H9 (cell line): Measurements from ENCODE around the gene CKAP2. TPM values are rescaled to one million over a fixed set of nuclear protein-coding genes. Genes with fewer than 3 reads are reported as not detected.
"Not testable (repeated sequence)": the region's sequence is repeated elsewhere in the genome, so short reads cannot be mapped to it uniquely, and the experiment has no call there.

Experiments
- DNase-seq: peaks from one replicate; pipeline ENCODE4 v3.0.0-alpha.2; 2017
- H2AFZ ChIP-seq: one replicate; pipeline ENCODE4 v1.6.1; 2013; ENCODE audit warnings: mild to moderate bottlenecking, low read length, control low read depth, moderate library complexity
- H2AK5ac ChIP-seq: 2 replicates; pipeline ENCODE4 v1.6.1; 2013; ENCODE audit warnings: low read length, control low read depth, mixed read lengths; ENCODE audit not compliant: insufficient read length
- H2BK120ac ChIP-seq: one replicate; pipeline ENCODE4 v1.6.1; 2013; ENCODE audit warnings: low read depth, mild to moderate bottlenecking, low read length, control low read depth, inconsistent platforms; ENCODE audit not compliant: poor library complexity, severe bottlenecking
- H2BK12ac ChIP-seq: 2 replicates; pipeline ENCODE4 v1.6.1; 2013; ENCODE audit warnings: low read length, control low read depth, mixed read lengths, low read depth; ENCODE audit not compliant: insufficient read length
- H2BK15ac ChIP-seq: 2 replicates; pipeline ENCODE4 v1.6.1; 2013; ENCODE audit warnings: low read depth, low read length, control low read depth
- H2BK20ac ChIP-seq: one replicate; pipeline ENCODE4 v1.6.1; 2013; ENCODE audit warnings: low read depth, mild to moderate bottlenecking, low read length, control low read depth, inconsistent platforms; ENCODE audit not compliant: poor library complexity, severe bottlenecking
- H2BK5ac ChIP-seq: 2 replicates; pipeline ENCODE4 v1.6.1; 2013; ENCODE audit warnings: low read length, control low read depth, mixed read lengths; ENCODE audit not compliant: insufficient read length
- H3K14ac ChIP-seq: 2 replicates; pipeline ENCODE4 v1.6.1; 2013; ENCODE audit warnings: low read length, control low read depth; ENCODE audit not compliant: insufficient read depth
- H3K18ac ChIP-seq: 2 replicates; pipeline ENCODE4 v1.6.1; 2013; ENCODE audit warnings: low read depth, mild to moderate bottlenecking, mixed read lengths, low read length, control low read depth; ENCODE audit not compliant: insufficient read length
- H3K23ac ChIP-seq: 2 replicates; pipeline ENCODE4 v1.6.1; 2013; ENCODE audit warnings: low read length, control low read depth, mixed read lengths, low read depth; ENCODE audit not compliant: insufficient read length
- H3K23me2 ChIP-seq: 2 replicates; pipeline ENCODE4 v1.6.1; 2013; ENCODE audit warnings: low read depth, mild to moderate bottlenecking, mixed read lengths, low read length, control low read depth; ENCODE audit not compliant: insufficient read length, poor library complexity, severe bottlenecking
- H3K27ac ChIP-seq: 2 replicates; pipeline ENCODE4 v1.5.1; 2013; ENCODE audit warnings: low read length, control low read depth, mixed read lengths, low read depth; ENCODE audit not compliant: insufficient read length
- H3K27me3 ChIP-seq: 2 replicates; pipeline ENCODE4 v1.6.1; 2013; ENCODE audit warnings: low read length, control low read depth, inconsistent platforms; ENCODE audit not compliant: insufficient read depth
- H3K4ac ChIP-seq: 2 replicates; pipeline ENCODE4 v1.6.1; 2013; ENCODE audit warnings: low read depth, mild to moderate bottlenecking, control low read depth, inconsistent platforms, low read length, moderate library complexity
- H3K4me1 ChIP-seq: 2 replicates; pipeline ENCODE4 v1.6.1; 2013; ENCODE audit warnings: low read length, control low read depth, inconsistent platforms; ENCODE audit not compliant: insufficient read depth
- H3K4me2 ChIP-seq: 2 replicates; pipeline ENCODE4 v1.6.1; 2013; ENCODE audit warnings: low read length, control low read depth, mixed read lengths; ENCODE audit not compliant: insufficient read length, insufficient read depth
- H3K56ac ChIP-seq: 2 replicates; pipeline ENCODE4 v1.6.1; 2013; ENCODE audit warnings: low read depth, mild to moderate bottlenecking, mixed read lengths, low read length, control low read depth; ENCODE audit not compliant: insufficient read length
- H3K79me1 ChIP-seq: 2 replicates; pipeline ENCODE4 v1.6.1; 2013; ENCODE audit warnings: low read depth, mild to moderate bottlenecking, moderate library complexity, low read length, control low read depth, inconsistent platforms; ENCODE audit not compliant: insufficient read depth, poor library complexity, severe bottlenecking
- H3K79me2 ChIP-seq: 2 replicates; pipeline ENCODE4 v1.6.1; 2013; ENCODE audit warnings: low read length, control low read depth, inconsistent platforms; ENCODE audit not compliant: insufficient read depth
- H3K9ac ChIP-seq: 2 replicates; pipeline ENCODE4 v1.6.1; 2013; ENCODE audit warnings: low read length, control low read depth, mixed read lengths; ENCODE audit not compliant: insufficient read length; ENCODE audit errors: extremely low read depth
- H3K9me3 ChIP-seq: one replicate; pipeline ENCODE4 v1.6.1; 2013; ENCODE audit warnings: low read depth, low read length, inconsistent platforms; ENCODE audit not compliant: control insufficient read depth
- H3T11ph ChIP-seq: one replicate; pipeline ENCODE4 v1.6.1; 2013; ENCODE audit warnings: mild to moderate bottlenecking, low read length, control low read depth, inconsistent platforms
- H4K20me1 ChIP-seq: one replicate; pipeline ENCODE4 v1.6.1; 2013; ENCODE audit not compliant: control insufficient read depth, insufficient read length, insufficient read depth
- H4K5ac ChIP-seq: 2 replicates; pipeline ENCODE4 v1.6.1; 2013; ENCODE audit warnings: low read depth, mild to moderate bottlenecking, mixed read lengths, low read length, control low read depth; ENCODE audit not compliant: insufficient read length
- H4K8ac ChIP-seq: replicated peaks from 2 replicates; pipeline ENCODE4 v1.6.1; 2013; ENCODE audit warnings: low read length, control low read depth, mixed read lengths, low read depth; ENCODE audit not compliant: insufficient read length
- H4K91ac ChIP-seq: 2 replicates; pipeline ENCODE4 v1.6.1; 2013; ENCODE audit warnings: low read depth, mild to moderate bottlenecking, moderate library complexity, mixed read lengths, low read length, control low read depth; ENCODE audit not compliant: insufficient read length
- H3K27ac Mint-ChIP-seq, 3 experiments: 2 replicates in 2 of 3; 3 replicates in 1 of 3; pipeline ENCODE4 v1.8.0; 2020 to 2021; ENCODE audit warnings: mixed read lengths in 3 of 3, mild to moderate bottlenecking in 1 of 3, moderate library complexity in 1 of 3
- H3K27me3 Mint-ChIP-seq: 2 replicates; pipeline ENCODE4 v1.8.0; 2021; ENCODE audit warnings: low read depth, mild to moderate bottlenecking, moderate library complexity, mixed read lengths
- H3K36me3 Mint-ChIP-seq, 3 experiments: 2 replicates in 2 of 3; 3 replicates in 1 of 3; pipeline ENCODE4 v1.8.0; 2020 to 2021; ENCODE audit warnings: low read depth in 3 of 3, mixed read lengths in 3 of 3; ENCODE audit not compliant: insufficient read depth in 1 of 3
- H3K4me1 Mint-ChIP-seq, 2 experiments: 2 replicates each; pipeline ENCODE4 v1.8.0; 2020; ENCODE audit warnings: mixed read lengths in 2 of 2
- H3K4me3 Mint-ChIP-seq, 2 experiments: 2 replicates in 1 of 2; 3 replicates in 1 of 2; pipeline ENCODE4 v1.8.0; 2020 to 2021; ENCODE audit warnings: mild to moderate bottlenecking in 2 of 2, mixed read lengths in 2 of 2, moderate library complexity in 1 of 2
- H3K9me3 Mint-ChIP-seq, 2 experiments: 2 replicates in 1 of 2; 3 replicates in 1 of 2; pipeline ENCODE4 v1.8.0; 2020; ENCODE audit warnings: mild to moderate bottlenecking in 2 of 2, mixed read lengths in 2 of 2, moderate library complexity in 1 of 2
- CTCF ChIP-seq: fragments of 200-600 bp; sonication (generic); conservative IDR thresholded peaks from 3 replicates; pipeline ENCODE4 v1.8.0; 2021; ENCODE audit warnings: antibody characterized with exemption, mild to moderate bottlenecking
- WGBS: extraction: QIAGEN DNeasy Blood & Tissue Kit; methylation state at CpG from one replicate; pipeline ENCODE4 v1.1.7; 2013; ENCODE audit warnings: missing lambda C conversion rate, low lambda C conversion rate, mixed read lengths; ENCODE audit not compliant: insufficient read length; ENCODE audit errors: extremely low coverage; 5-methylcytosine and 5-hydroxymethylcytosine counted together
- total RNA-seq: library from RNA; stranded (reverse); gene quantifications from 2 replicates; pipeline ENCODE4 v1.2.1, GENCODE V29; 2021

The CKAP2 gene
- total RNA-seq, 1 experiment from 2014 or later: 72.4 TPM

- Mint-ChIP-seq H3K4me1 (peaks cover 4 to 6% of the 10 kb centered on the region in 2 experiments; a peak in 1 of 4 replicates), H3K36me3 (peaks cover 0 to 5% (median 0%) of the 10 kb centered on the region in 3 experiments; a peak in 1 of 7 replicates), H3K4me3 (peak overlapping the region; percentile 53 to 72), H3K27me3 (peaks cover 42% of the 10 kb centered on the region), H3K27ac (no peak overlapping the region), H3K9me3 (no peaks in the 10 kb centered on the region)
- H3K27me3 ChIP-seq: peaks cover 9% of the 10 kb centered on the region; the same call in 1 of the 2 replicates
- H3K4me2 ChIP-seq: peak overlapping the region; percentile 59
- TF ChIP-seq CTCF: no peak
- no peak overlapping the region for H2AK5ac ChIP-seq
- no peak overlapping the region for H3K23ac ChIP-seq
- no peak overlapping the region for H2BK120ac ChIP-seq
- WGBS: no CpG with 5 or more reads among the region's 4 CpGs
- H3K9ac ChIP-seq: no peak overlapping the region
- H4K8ac ChIP-seq: no peak overlapping the region
- no peak overlapping the region for H3K18ac ChIP-seq
- H3K79me1 ChIP-seq: no peaks in the 10 kb centered on the region
- no peak overlapping the region for H4K5ac ChIP-seq
- H2BK12ac ChIP-seq: no peak overlapping the region
- no peak overlapping the region for H2BK20ac ChIP-seq
- H2BK15ac ChIP-seq: no peak overlapping the region
- no peak overlapping the region for H3K14ac ChIP-seq
- H4K20me1 ChIP-seq: no peaks in the 10 kb centered on the region
- no peaks in the 10 kb centered on the region for H3K79me2 ChIP-seq
- no peak overlapping the region for H2AFZ ChIP-seq
- no peak overlapping the region for H2BK5ac ChIP-seq
- no peak overlapping the region for H3K56ac ChIP-seq
- H4K91ac ChIP-seq: no peak overlapping the region
- no peak overlapping the region for H3K27ac ChIP-seq
- no peaks in the 10 kb centered on the region for H3K9me3 ChIP-seq
- no peak for DNase-seq
- H3K23me2 ChIP-seq: peaks cover 9% of the 10 kb centered on the region
- no peak overlapping the region for H3K4ac ChIP-seq
- no peaks in the 10 kb centered on the region for H3K4me1 ChIP-seq
- no peak overlapping the region for H3T11ph ChIP-seq
Observed at GRCh38 chr13:52406629-52407028, 48.6 kb upstream of the CKAP2 start.

- H3K27ac ChIP-seq, H3K4ac ChIP-seq, H3K79me1 ChIP-seq, H3K27ac Mint-ChIP-seq, H3K4me2 ChIP-seq, H2AFZ ChIP-seq, H3K4me1 Mint-ChIP-seq, H3K18ac ChIP-seq, H2BK20ac ChIP-seq, H4K20me1 ChIP-seq, H3K23ac ChIP-seq, H4K5ac ChIP-seq, H3K9ac ChIP-seq, H2AK5ac ChIP-seq, H4K91ac ChIP-seq, H3K36me3 Mint-ChIP-seq, H3K79me2 ChIP-seq, H3K14ac ChIP-seq, H2BK15ac ChIP-seq, H2BK5ac ChIP-seq, H3K4me1 ChIP-seq, H4K8ac ChIP-seq, H2BK12ac ChIP-seq, H3K56ac ChIP-seq, H3T11ph ChIP-seq, H3K23me2 ChIP-seq, DNase-seq, H3K9me3 Mint-ChIP-seq, H3K9me3 ChIP-seq, H3K27me3 ChIP-seq, H2BK120ac ChIP-seq: not testable (repeated sequence)
- Mint-ChIP-seq H3K4me3 (peak overlapping the region in 1 of 2 experiments; percentile 9; a peak in 1 of 5 replicates), H3K27me3 (peaks cover 42% of the 10 kb centered on the region)
- no CpG with 5 or more reads among the region's 12 CpGs for WGBS
Observed at GRCh38 chr13:52407436-52407835, 47.8 kb upstream of the CKAP2 start.
